GM12864 (cell line): ENCODE data around the gene FAM72B.
"Not testable (repeated sequence)": the region's sequence is repeated elsewhere in the genome, so short reads cannot be mapped to it uniquely, and the experiment has no call there.

Experiments
- DNase-seq: peaks from one replicate; pipeline ENCODE4 v3.0.0-alpha.2; 2011; ENCODE audit warnings: low read depth
- H3K4me3 ChIP-seq: 2 replicates; pipeline ENCODE4 v1.5.1; 2011; ENCODE audit warnings: mild to moderate bottlenecking, low read depth, low read length, control low read depth

The FAM72B gene

DNA sequence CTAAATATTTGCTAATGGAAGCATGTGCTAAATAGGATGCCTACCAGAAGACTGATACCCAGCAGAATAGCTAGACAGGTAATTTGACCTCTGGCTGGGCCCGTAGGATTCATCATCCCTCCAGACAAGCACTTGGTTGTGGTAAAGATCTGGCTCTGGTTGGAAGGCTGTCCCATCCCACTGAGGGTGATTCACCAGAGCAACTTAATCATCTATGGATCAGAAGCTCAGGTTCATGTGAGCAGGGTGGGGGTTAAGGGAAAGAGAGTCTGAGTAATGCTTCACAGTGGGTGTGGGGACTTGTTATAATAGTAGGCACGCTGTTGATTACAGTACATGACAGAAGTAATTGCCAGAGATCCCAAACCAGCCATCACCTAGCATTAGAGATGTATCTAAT lies 26.5 kb downstream of the FAM72B start:
- H3K4me3 ChIP-seq, DNase-seq: not testable (repeated sequence)

DNA sequence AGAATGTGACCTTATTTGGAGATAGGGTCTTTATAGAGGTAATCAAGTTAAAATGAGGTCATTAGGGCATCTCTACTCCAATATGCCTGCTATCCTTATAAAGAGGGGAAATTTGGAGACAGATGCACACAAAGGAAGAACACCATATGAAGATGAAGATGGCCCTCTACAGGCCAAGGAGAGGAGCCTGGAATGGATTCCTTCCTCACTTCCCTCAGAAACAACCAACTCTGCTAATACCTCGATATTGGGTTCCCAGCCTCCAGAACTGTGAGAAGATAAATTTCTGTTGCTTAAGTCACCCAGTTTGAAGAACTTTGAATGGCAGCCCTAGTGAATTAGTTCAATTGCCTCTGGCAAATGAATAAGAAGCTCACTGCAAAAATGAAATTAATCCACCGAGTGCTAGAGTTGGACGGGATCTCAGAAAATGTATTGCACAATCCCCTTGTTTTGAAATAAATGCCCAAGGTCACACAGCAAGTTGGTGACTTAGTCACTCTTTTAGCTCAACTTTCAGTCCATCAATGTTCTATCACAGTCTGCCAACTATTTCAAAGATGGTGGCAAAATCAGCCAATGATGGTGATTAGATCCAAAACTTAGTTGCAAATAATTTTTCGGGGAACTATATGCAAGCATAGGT lies 27.1 kb downstream of the FAM72B start:
- H3K4me3 ChIP-seq, DNase-seq: not testable (repeated sequence)

DNA sequence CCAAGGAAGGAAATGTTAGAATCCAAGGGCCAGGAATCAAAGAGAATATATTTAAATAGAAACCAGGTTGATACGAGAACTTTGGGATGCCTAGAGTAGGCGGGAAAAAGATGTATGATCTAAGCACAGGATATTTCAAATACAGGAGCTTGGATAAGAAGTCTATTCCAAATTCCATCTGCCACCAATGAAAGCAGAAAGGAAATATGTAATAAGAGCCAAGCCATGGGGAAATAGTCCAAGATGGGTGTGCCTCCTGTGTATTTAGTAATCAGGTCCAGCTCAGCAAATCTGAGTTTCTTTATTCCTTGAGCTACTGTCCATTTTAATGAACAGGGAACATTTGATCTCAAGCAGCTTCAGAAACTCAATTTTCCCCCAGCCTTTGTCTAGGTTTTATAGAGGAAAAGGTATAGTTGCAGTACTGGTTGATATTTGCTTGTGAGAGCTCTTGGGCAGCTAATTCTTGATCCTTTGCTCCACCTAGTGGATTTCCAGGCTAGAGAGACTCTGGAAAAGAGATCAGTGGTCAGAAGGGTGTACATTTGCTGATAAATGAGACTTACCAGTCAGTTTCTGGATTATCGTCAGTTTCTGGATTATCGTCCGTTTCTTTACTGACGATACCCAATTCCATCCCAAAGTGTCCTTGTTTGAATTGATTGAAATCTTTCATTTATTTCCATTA lies 28.3 kb downstream of the FAM72B start:
- not testable (repeated sequence) for H3K4me3 ChIP-seq, DNase-seq

DNA sequence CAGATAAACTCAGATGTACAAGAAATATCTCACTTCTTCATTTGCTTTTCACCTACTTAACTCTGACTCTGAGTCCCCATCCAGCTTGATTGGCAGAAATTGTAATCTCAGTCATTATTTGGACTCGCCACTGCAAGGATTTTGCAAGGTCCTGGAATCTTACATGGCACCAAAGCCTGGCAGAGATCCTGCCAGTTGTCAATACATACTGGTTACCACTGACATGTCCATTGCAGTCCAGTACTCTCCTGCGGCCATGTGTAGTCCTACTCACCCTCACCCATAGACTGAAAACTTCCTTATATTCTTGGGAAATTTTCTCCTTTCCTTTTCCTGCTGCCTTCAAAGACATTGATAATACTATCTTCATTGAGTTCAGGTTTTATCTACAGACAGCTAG lies 29.3 kb downstream of the FAM72B start:
- not testable (repeated sequence) for DNase-seq, H3K4me3 ChIP-seq

DNA sequence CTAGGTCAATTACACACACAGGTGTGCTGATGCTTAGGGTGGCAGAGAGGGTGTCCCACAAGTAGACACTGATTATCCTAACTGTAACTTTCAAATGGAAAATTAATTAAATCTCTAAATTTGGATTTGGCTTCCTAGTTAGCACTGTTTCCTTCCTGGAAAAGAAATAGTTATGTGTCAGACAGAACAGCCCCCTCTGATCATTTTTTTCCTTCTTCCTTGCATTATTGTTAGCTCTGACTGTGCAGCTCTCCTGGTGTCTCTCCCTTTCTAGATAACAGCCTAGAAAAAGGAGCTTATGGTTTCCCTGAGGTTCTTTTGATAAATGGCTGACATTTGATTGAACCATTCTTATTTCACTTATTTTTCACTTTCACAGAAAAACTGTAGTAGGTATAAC lies 31.4 kb downstream of the FAM72B start:
- H3K4me3 ChIP-seq, DNase-seq: not testable (repeated sequence)

DNA sequence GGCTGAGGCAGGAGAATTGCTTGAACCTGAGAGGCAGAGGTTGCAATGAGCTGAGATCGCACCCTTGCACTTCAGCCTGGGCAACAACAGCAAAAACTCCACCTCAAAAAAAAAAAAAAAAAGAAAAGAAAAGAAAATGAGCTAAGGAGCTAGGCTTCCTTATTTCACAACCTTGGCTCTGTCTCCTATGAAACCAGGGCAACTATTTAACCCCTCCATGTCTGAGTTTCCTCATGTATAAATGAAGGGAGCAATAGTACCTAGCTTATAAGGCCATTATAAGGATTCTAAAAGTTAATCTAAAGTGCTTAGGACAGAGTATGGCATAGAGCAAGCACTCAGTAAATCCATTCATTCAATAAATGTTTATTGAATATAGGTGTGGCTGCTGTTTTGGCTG lies 32.8 kb downstream of the FAM72B start:
- not testable (repeated sequence) for H3K4me3 ChIP-seq, DNase-seq

DNA sequence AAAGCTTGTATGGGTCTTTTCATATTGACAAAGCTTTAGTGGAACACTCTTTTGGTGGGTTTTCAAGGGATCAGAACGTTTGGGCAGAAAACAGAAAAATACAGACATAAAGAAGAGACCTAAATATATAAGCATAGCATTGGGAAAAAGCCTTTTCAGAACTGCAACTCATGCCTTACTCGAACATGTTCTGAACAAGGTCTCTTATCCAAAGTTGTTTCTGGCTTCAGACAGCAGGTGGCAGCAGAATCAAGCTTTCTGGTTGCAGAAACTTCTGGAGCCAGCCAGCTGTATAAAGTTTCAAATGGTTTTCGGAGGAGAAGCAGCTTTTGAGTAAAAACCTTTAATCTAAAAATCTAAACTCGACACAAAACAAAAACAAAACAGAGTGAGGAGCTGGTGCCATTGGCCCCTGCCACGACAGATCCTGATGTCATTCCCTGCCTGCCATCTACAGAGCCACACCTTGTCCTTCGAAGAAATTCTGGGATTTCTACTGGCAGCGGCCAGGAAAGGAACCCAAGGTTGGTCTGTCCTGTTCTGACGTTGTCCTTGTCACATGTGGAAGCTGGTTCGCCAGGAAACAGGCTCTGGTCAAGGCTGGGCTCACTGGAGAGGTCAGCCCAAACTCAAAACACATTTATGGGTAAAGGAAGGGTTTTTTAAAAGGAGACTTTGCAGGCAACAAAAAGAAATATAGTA lies 35.5 kb downstream of the FAM72B start:
- H3K4me3 ChIP-seq, DNase-seq: not testable (repeated sequence)

DNA sequence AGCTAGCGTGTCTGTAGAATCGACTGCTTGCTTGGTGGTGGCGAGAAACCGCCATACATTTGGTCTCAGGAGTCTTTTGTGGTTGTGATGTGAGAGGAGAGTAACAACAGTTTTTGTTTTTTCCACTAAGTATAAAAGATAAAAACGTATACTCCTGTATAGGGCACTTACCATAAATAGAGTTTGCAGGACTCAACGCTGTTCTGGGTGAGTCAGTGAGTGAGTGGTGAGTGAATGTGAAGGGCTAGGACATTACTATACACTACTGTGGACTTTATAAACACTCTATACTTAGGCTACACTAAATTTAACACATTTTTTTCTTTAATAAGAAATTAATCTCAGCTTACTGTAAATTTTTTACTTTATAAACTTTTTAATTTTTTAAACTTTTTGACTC lies 43.7 kb downstream of the FAM72B start:
- DNase-seq, H3K4me3 ChIP-seq: not testable (repeated sequence)

DNA sequence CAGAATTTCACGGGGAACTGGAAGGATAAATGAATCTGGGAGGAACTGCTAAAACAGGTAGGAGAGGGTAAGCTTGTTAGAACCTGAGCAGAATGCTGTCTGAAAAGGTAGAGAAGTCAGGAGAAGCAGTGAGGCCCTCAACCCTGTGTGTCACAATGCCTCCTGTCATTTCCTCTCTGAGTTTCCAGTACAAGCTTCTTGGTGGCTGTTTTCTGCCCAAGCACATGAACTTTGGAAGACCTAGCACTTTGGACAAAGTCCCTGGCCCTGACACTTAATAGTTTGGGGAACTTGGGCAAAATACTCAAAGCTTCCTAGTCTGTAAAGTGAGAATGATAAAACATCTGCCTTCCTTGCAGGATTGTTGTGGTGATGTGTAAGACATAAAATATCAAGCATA lies 52.6 kb downstream of the FAM72B start:
- not testable (repeated sequence) for DNase-seq, H3K4me3 ChIP-seq

DNA sequence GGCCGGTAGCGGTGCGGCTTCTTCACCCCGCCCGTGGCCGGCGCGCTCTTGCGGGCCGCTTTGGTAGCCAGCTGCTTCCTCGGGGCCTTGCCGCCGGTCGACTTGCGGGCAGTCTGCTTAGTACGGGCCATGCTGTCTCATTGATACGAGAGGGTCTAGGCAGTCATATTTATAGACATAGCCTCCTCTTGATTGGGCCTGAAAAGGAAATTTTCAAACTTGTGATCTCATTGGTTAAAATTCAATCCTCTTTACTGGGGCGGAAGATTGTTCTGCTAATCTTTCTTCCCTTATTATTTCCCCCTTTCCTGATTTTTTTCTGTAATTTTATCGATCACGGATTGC lies 65.7 kb downstream of the FAM72B start:
- DNase-seq, H3K4me3 ChIP-seq: not testable (repeated sequence)
